Measurements from ENCODE around the gene PRKRA.

GRCh38 chr2:178413472-178414265 is 37.3 kb downstream of the PRKRA start:
- TF ChIP-seq CTCF (IDR thresholded peaks at IDR 0.05; ENCODE audit: extremely low read depth in 1 of 2, insufficient read depth in 1 of 2, low read depth in 1 of 2, low read length in 2 of 2) (no peak), JUN (IDR thresholded peaks at IDR 0.05; ENCODE audit: borderline replicate concordance, insufficient read depth, insufficient read length, low read depth) (no peak), MAX (IDR thresholded peaks at IDR 0.05; ENCODE audit: insufficient read depth, insufficient read length) (no peak), EZH2 (IDR thresholded peaks at IDR 0.05; ENCODE audit: borderline replicate concordance, low read depth, low read length, severe bottlenecking) (no peak), POLR2A (IDR thresholded peaks at IDR 0.05; ENCODE audit: low read depth, low read length) (no peak)

Data from endothelial cell of umbilical vein (primary cell).